GM19193 (cell line): ENCODE data around the gene FAM234B.

Experiments
- POLR2A ChIP-seq: IDR thresholded peaks from 4 replicates; pipeline ENCODE4 v1.6.1; 2011; ENCODE audit not compliant: insufficient read depth, insufficient read length; ENCODE audit errors: extremely low read depth

The FAM234B gene

GRCh38 chr12:13044002-13044905 lies at the start of gene FAM234B:
FAM234B (plus strand) TSS chr12:13044381; CDS start chr12:13044404, 23 bp downstream.
- peak; percentile 28 for TF ChIP-seq POLR2A

- TF ChIP-seq POLR2A: no peak
Observed at GRCh38 chr12:12995088-12995487, 49.1 kb upstream of the FAM234B start.

GRCh38 chr12:12996209-12996608 lies 48.0 kb upstream of the FAM234B start:
- no peak for TF ChIP-seq POLR2A

- no peak for TF ChIP-seq POLR2A
Observed at GRCh38 chr12:12997156-12997555, 47.0 kb upstream of the FAM234B start.

GRCh38 chr12:12997734-12998133 lies 46.4 kb upstream of the FAM234B start:
- TF ChIP-seq POLR2A: no peak

- no peak for TF ChIP-seq POLR2A
Observed at GRCh38 chr12:12998248-12998647, 45.9 kb upstream of the FAM234B start.

GRCh38 chr12:12999271-12999958 lies 44.8 kb upstream of the FAM234B start:
- TF ChIP-seq POLR2A: no peak

- no peak for TF ChIP-seq POLR2A
Observed at GRCh38 chr12:12999959-13000615, 44.1 kb upstream of the FAM234B start, which contains the start of gene HEBP1. HEBP1 (minus strand) TSS chr12:13000265; CDS start chr12:13000114, 151 bp downstream.

GRCh38 chr12:13000616-13000924 lies 43.6 kb upstream of the FAM234B start:
- TF ChIP-seq POLR2A: no peak

GRCh38 chr12:13000925-13001774 lies 43.0 kb upstream of the FAM234B start:
- no peak for TF ChIP-seq POLR2A

- no peak for TF ChIP-seq POLR2A
Observed at GRCh38 chr12:13001775-13002040, 42.5 kb upstream of the FAM234B start.

GRCh38 chr12:13002301-13003097 lies 41.7 kb upstream of the FAM234B start:
- no peak for TF ChIP-seq POLR2A

- TF ChIP-seq POLR2A: no peak
Observed at GRCh38 chr12:13004361-13004760, 39.8 kb upstream of the FAM234B start.

GRCh38 chr12:13004986-13005385 lies 39.2 kb upstream of the FAM234B start:
- TF ChIP-seq POLR2A: no peak
